OCI-M1 (cell line): ENCODE measurements around the gene LRCH2.

Source experiments
- DNase-seq: peaks from one replicate; lab custom pipeline; 2025; lab: John Stamatoyannopoulos, UW

The LRCH2 gene

DNA sequence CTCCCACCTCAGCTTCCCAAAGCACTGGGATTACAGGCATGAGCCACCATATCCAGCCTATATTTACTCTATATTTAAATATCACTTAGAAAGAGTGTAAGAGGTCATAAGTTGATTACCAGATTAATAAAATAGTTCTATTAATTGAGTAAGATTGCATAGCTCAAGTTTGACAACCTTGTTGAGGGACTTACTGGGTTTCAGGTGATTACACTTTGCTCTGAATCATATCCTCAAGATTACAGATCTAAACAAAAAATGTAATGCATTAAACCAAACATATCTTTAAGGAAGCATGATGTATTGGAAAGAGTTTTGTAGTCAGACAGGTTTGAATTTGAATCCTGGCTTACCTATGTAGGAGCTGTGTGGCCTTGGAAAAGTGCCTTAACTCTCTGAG is 168.6 kb downstream of the LRCH2 start:
- no peak for DNase-seq
